H1 (cell line): ENCODE data around the gene SEMA4C.

ENCODE experiments used
- GTF2F1 ChIP-seq: IDR thresholded peaks from 2 replicates; pipeline ENCODE4 v1.6.1; 2012; ENCODE audit warnings: low read depth, low read length, improper control_type of control experiment, borderline replicate concordance
- JUN ChIP-seq: IDR thresholded peaks from 2 replicates; pipeline ENCODE4 v1.6.1; 2011; ENCODE audit warnings: low read depth, mild to moderate bottlenecking, improper control_type of control experiment, low read length
- RBBP5 ChIP-seq: IDR thresholded peaks from 2 replicates; pipeline ENCODE4 v1.7.1; 2012; ENCODE audit warnings: low read depth, mild to moderate bottlenecking, inconsistent platforms, low read length, moderate library complexity, borderline replicate concordance
- RNF2 ChIP-seq: fragments of 200-900, 300-1000 bp; sonication (generic); IDR thresholded peaks from 2 replicates; pipeline ENCODE4 v1.7.1; 2016; ENCODE audit warnings: borderline replicate concordance, low read depth, mild to moderate bottlenecking, antibody characterized with exemption, low read length; ENCODE audit not compliant: poor library complexity, severe bottlenecking; ENCODE audit errors: missing control alignments
- TF ChIP-seq, protein P1 (sequence below): IDR thresholded peaks from 2 replicates; pipeline ENCODE4 v1.6.1; 2011; ENCODE audit warnings: low read depth, mild to moderate bottlenecking, low read length; ENCODE audit not compliant: insufficient read depth

DNA sequence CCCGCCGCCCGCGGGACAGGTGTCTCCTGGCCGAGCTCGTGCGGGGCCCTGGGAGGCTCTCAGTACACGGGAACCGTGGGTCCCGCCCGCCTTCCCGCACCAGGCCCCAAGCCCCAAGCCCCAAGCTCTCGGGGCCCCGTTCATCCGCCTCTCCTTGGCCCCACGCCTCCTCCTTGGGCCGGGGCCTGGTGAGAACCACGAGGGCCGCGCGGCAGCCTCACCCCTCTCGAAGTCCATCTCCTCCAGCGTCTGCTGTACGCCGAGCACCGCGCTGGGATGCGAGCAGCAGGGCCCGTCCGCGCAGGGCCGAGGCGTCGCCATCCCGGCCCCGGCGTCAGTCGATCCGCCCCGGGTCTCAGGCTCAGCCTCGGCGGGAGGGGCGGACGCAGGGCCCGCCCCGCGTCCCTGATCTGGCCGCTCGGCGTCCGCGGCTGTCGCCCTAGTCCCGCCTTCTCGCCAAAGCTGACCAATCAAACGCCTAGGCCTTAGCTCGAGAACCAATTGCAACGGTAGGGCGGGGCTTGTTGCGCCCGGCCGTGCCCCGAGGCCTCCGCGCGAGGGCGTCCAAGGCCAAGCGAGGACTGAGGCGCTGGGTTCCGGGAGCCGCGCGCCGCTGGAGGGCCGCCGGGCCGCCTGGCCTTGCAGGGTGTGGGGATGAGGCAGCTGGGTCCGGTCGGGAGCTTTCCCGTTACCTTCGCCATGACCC is 12.1 kb downstream of the SEMA4C start, which contains the start of gene ANKRD39:
- TF ChIP-seq, protein P1, sequence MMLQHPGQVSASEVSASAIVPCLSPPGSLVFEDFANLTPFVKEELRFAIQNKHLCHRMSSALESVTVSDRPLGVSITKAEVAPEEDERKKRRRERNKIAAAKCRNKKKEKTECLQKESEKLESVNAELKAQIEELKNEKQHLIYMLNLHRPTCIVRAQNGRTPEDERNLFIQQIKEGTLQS: no peak
- TF ChIP-seq JUN (no peak), GTF2F1 (no peak), RBBP5 (no peak), RNF2 (no peak)
